ENCODE data around the gene QSER1. TPM values are rescaled to one million over a fixed set of nuclear protein-coding genes. Genes with fewer than 3 reads are reported as not detected.

The QSER1 gene
- total and polyA plus RNA-seq, 2 experiments from 2014 or later: 29.4 to 132 TPM

- no peak for TF ChIP-seq ZNF114 (CRISPR knock-in tag; IDR thresholded peaks at IDR 0.05)
- no peak for TF ChIP-seq JUNB (IDR thresholded peaks at IDR 0.05; ENCODE audit: unreplicated experiment)
- TF ChIP-seq POLR2AphosphoS5 (IDR thresholded peaks at IDR 0.05; ENCODE audit: low read depth): no peak
- TF ChIP-seq, protein P1, sequence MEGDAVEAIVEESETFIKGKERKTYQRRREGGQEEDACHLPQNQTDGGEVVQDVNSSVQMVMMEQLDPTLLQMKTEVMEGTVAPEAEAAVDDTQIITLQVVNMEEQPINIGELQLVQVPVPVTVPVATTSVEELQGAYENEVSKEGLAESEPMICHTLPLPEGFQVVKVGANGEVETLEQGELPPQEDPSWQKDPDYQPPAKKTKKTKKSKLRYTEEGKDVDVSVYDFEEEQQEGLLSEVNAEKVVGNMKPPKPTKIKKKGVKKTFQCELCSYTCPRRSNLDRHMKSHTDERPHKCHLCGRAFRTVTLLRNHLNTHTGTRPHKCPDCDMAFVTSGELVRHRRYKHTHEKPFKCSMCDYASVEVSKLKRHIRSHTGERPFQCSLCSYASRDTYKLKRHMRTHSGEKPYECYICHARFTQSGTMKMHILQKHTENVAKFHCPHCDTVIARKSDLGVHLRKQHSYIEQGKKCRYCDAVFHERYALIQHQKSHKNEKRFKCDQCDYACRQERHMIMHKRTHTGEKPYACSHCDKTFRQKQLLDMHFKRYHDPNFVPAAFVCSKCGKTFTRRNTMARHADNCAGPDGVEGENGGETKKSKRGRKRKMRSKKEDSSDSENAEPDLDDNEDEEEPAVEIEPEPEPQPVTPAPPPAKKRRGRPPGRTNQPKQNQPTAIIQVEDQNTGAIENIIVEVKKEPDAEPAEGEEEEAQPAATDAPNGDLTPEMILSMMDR (conservative IDR thresholded peaks at IDR 0.05; ENCODE audit: low read depth in 2 of 2): no peak
Observed at GRCh38 chr11:32947978-32948377, 55.4 kb downstream of the QSER1 start (continued).

DNA sequence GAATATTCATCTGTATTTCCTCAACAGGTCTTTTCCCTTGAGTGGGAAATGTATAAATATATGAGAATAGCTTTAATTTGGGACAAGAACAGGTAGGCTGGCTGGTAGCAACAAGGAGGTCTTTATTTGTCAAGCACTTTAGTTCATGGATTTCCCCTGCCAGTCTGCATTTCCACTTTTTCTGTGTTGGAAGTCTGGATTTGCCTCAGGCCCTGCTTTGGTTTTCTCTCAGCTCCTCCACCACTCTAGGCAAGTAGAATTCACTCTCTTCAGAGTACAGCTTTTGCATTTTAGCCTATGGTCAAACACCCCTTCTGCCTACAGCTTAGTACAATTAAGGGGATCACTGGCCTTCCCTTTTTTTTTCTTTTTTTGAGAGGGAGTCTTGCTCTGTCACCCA lies 57.1 kb downstream of the QSER1 start:
- Histone ChIP-seq H3F3A (replicated peaks; ENCODE audit: low read depth) (no peaks in the 10 kb centered on the region), H3K9me2 (ENCODE audit: insufficient read depth) (no peaks in the 10 kb centered on the region), H3K27me3 (ENCODE audit: insufficient read depth) (no peaks in the 10 kb centered on the region), H3K27ac (ENCODE audit: low read depth) (no peak overlapping the region), H3K4me3 (no peak overlapping the region), H3K79me2 (replicated peaks; ENCODE audit: insufficient read depth) (peaks cover 86% of the 10 kb centered on the region), H2AFZ (no peak overlapping the region), H3K4me1 (ENCODE audit: insufficient read depth) (peaks cover 11% of the 10 kb centered on the region; the same call in 1 of the 2 replicates), H3K36me3 (ENCODE audit: insufficient read depth) (peaks cover 12% of the 10 kb centered on the region; the same call in 1 of the 2 replicates), H3K4me2 (no peak overlapping the region), H4K20me1 (replicated peaks; ENCODE audit: insufficient read depth) (peaks cover 13% of the 10 kb centered on the region; the same call in 1 of the 2 replicates)
- Mint-ChIP-seq H3K36me3 (ENCODE audit: low read depth) (peaks cover 26% of the 10 kb centered on the region), H3K9me3 (no peaks in the 10 kb centered on the region; the same call in 2 of the 3 replicates), H3K4me3 (no peak overlapping the region), H3K27ac (peak overlapping the region; percentile 71; the same call in 1 of the 2 replicates), H3K27me3 (ENCODE audit: insufficient read depth, low read depth, poor library complexity) (peaks cover 9% of the 10 kb centered on the region), H3K4me1 (peaks cover 23% of the 10 kb centered on the region)
- ATAC-seq: no peak
- DNase-seq (ENCODE audit: low spot score): no peak
- no peak for TF ChIP-seq NANOG (IDR thresholded peaks at IDR 0.05; ENCODE audit: borderline replicate concordance)

GRCh38 chr11:32952421-32952820 lies 59.8 kb downstream of the QSER1 start:
- no peak overlapping the region for H3K4me2 ChIP-seq
- H2AFZ ChIP-seq: no peak overlapping the region
- H3K27ac ChIP-seq (ENCODE audit: low read depth): 0 out of 2 replicates have a peak overlapping the region, but pooled peaks have one; percentile 26
- H3K9me2 ChIP-seq (ENCODE audit: insufficient read depth): no peaks in the 10 kb centered on the region
- peaks cover 14% of the 10 kb centered on the region for H3K4me1 Mint-ChIP-seq
- no peaks in the 10 kb centered on the region for H3K9me3 Mint-ChIP-seq
- H3K79me2 ChIP-seq (replicated peaks; ENCODE audit: insufficient read depth): peaks cover 69% of the 10 kb centered on the region
- TF ChIP-seq CREB1 (CRISPR knock-in tag; IDR thresholded peaks at IDR 0.05; ENCODE audit: low read depth) (no peak), EZH2phosphoT487 (IDR thresholded peaks at IDR 0.05; ENCODE audit: unreplicated experiment) (no peak), POLR2AphosphoS5 (IDR thresholded peaks at IDR 0.05; ENCODE audit: low read depth) (no peak), EZH2 (IDR thresholded peaks at IDR 0.05; ENCODE audit: low read depth, unreplicated experiment) (no peak), NANOG (IDR thresholded peaks at IDR 0.05; ENCODE audit: borderline replicate concordance) (no peak), JUNB (IDR thresholded peaks at IDR 0.05; ENCODE audit: unreplicated experiment) (no peak), STAT1 (IDR thresholded peaks at IDR 0.05; ENCODE audit: unreplicated experiment) (no peak), ZNF331 (CRISPR knock-in tag; IDR thresholded peaks at IDR 0.05; ENCODE audit: low read depth) (no peak), ZNF114 (CRISPR knock-in tag; IDR thresholded peaks at IDR 0.05) (no peak), REST (IDR thresholded peaks at IDR 0.05; ENCODE audit: unreplicated experiment) (no peak)
- TF ChIP-seq, protein P1 (conservative IDR thresholded peaks at IDR 0.05; ENCODE audit: low read depth in 2 of 2): no peak
- TF ChIP-seq, protein P2, sequence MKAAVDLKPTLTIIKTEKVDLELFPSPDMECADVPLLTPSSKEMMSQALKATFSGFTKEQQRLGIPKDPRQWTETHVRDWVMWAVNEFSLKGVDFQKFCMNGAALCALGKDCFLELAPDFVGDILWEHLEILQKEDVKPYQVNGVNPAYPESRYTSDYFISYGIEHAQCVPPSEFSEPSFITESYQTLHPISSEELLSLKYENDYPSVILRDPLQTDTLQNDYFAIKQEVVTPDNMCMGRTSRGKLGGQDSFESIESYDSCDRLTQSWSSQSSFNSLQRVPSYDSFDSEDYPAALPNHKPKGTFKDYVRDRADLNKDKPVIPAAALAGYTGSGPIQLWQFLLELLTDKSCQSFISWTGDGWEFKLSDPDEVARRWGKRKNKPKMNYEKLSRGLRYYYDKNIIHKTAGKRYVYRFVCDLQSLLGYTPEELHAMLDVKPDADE (IDR thresholded peaks at IDR 0.05): no peak
- peaks cover 11% of the 10 kb centered on the region; the same call in 1 of the 2 replicates for H3K4me1 ChIP-seq (ENCODE audit: insufficient read depth)
- H3K4me3 ChIP-seq: no peak overlapping the region
- H3K27ac Mint-ChIP-seq: no peak overlapping the region
- DNase-seq (ENCODE audit: low spot score) (no peak), ATAC-seq (no peak)
- H3F3A ChIP-seq (replicated peaks; ENCODE audit: low read depth): peaks cover 3% of the 10 kb centered on the region; the same call in 1 of the 2 replicates
- peaks cover 34% of the 10 kb centered on the region for H3K36me3 ChIP-seq (ENCODE audit: insufficient read depth)
- peaks cover 38% of the 10 kb centered on the region for H3K36me3 Mint-ChIP-seq (ENCODE audit: low read depth)
- H3K4me3 Mint-ChIP-seq: no peak overlapping the region
- no peaks in the 10 kb centered on the region for H3K27me3 ChIP-seq (ENCODE audit: insufficient read depth)
- peaks cover 8% of the 10 kb centered on the region for H3K27me3 Mint-ChIP-seq (ENCODE audit: insufficient read depth, low read depth, poor library complexity)
- peaks cover 18% of the 10 kb centered on the region for H4K20me1 ChIP-seq (replicated peaks; ENCODE audit: insufficient read depth)

All from GM23338 (cell line).